Heart right ventricle (tissue), 16 donors: ENCODE results near the gene NEK4. TPM values are rescaled to one million over a fixed set of nuclear protein-coding genes. Genes with fewer than 3 reads are reported as not detected.

Experiments used
- ATAC-seq, 8 donors: fragments of 200-7000 bp; cut with Tn5 transposase; one replicate each; pipeline ENCODE4 v1.9.1; 2020; ENCODE audit warnings: mild to moderate bottlenecking in 8 of 8, moderate library complexity in 8 of 8, moderate number of reproducible peaks in 1 of 8
- DNase-seq, 2 donors: peaks; one replicate each; pipeline ENCODE4 v3.0.0-alpha.2; 2020
- H3K27ac ChIP-seq, 10 donors: fragments of 200-600 bp; sonication (generic) in 2 of 10; one replicate each; pipeline versions ENCODE4 v1.5.0 to v1.8.0; 2020 to 2022; ENCODE audit warnings: mild to moderate bottlenecking in 3 of 10
- H3K27me3 ChIP-seq, 7 donors: fragments of 200-600 bp; one replicate each; pipeline ENCODE4 v1.8.0; 2021 to 2022; ENCODE audit warnings: mild to moderate bottlenecking in 2 of 7
- H3K36me3 ChIP-seq, 9 donors: fragments of 200-600 bp; sonication (generic) in 1 of 9; one replicate each; pipeline versions ENCODE4 v1.5.0 to v1.8.0; 2020 to 2022; ENCODE audit warnings: mild to moderate bottlenecking in 2 of 9
- H3K4me1 ChIP-seq, 9 donors: fragments of 200-600 bp; sonication (generic) in 1 of 9; one replicate each; pipeline versions ENCODE4 v1.5.0 to v1.8.0; 2020 to 2022; ENCODE audit warnings: mild to moderate bottlenecking in 4 of 9
- H3K4me3 ChIP-seq, 10 donors: fragments of 200-600 bp; sonication (generic) in 2 of 10; one replicate each; pipeline versions ENCODE4 v1.5.0 to v1.8.0; 2020 to 2022; ENCODE audit warnings: mild to moderate bottlenecking in 7 of 10, moderate library complexity in 2 of 10
- H3K9me3 ChIP-seq, 11 donors: fragments of 200-600 bp in 10 of 11; sonication (generic) in 2 of 11; one replicate each; pipeline versions ENCODE4 v1.5.0 to v1.8.0; 2013 to 2022; ENCODE audit warnings: mild to moderate bottlenecking in 2 of 11, control low read depth in 1 of 11, moderate library complexity in 1 of 11
- WGBS, 2 donors: extraction: QIAGEN DNeasy Blood & Tissue Kit; methylation state at CpG; one replicate each; pipeline ENCODE4 v1.1.7; 2013; ENCODE audit warnings: inconsistent platforms in 1 of 2; 5-methylcytosine and 5-hydroxymethylcytosine counted together
- intact Hi-C, 10 donors: fragments of 100-400 bp; cut with DNase I; formaldehyde crosslinking; loops; one replicate each; pipeline versions ENCODE4 v1.11.1 to v1.14.2; 2022
- polyA plus RNA-seq, 2 donors: library from polyadenylated mRNA; stranded (reverse); fragments of 200-250 nt; gene quantifications; one replicate each; pipeline ENCODE4 v1.2.3, GENCODE V29; 2013
- total RNA-seq, 10 donors: library from RNA; stranded (reverse); fragmentation: NEBNext Ultra II Directional in 3 of 10; extraction: Animal tissue kit (Norgen Biotek cat#: 25700) in 3 of 10; gene quantifications; one replicate each; pipeline versions ENCODE4 v1.2.1 to v1.2.4, GENCODE V29; 2021 to 2023
- TF ChIP-seq, protein P1 (sequence below), 9 donors: fragments of 200-600 bp; sonication (generic) in 2 of 9; IDR thresholded peaks; one replicate each; pipeline versions ENCODE4 v1.5.0 to v1.8.0; 2021 to 2022; ENCODE audit warnings: antibody characterized with exemption in 9 of 9, mild to moderate bottlenecking in 5 of 9, moderate library complexity in 1 of 9
- donor health status: Arrhythmogenic right ventricular cardiomyopathy.
- donor health status: ischemic (EF 13 %, LVEDD 7.1; RV severe dilation, severe dysfunction).
- donor health status: healthy with polysubstance abuse.
- donor health status: DM: no; HTN: yes; CAD: no.
- donor health status: DM: no; HTN: no; CAD: no.
- donor health status: ischemic (EF 25% LVEDD 6.9; RV normal size, moderate dysfunction).
- donor health status: ischemic (EF 25% LVEDD 5.7; RV mildly dilated, moderate dysfunction).
- donor health status: healthy.
- donor health status: DM: yes; HTN: yes; CAD: no.
- donor health status: Ischemic cardiomyopathy.
- donor health status: ischemic (EF 35%, LVEDD 5.7; RV mildly dilated, moderate dysfunction).
- donor health status: nonischemic (EF 11% LVEDD 7.7; RV severe dilation, severe dysfunction).
- donor health status: DM: yes; HTN: yes; CAD: no.
- donor health status: PGD.
- donor health status: ischemic (EF 29% LVEDD 5.4; RV normal size, mild dysfunction).
- donor health status: nonischemic (EF 23%, LVEDD 6.1; RV moderate dilation, normal function).

NEK4 gene
- total and polyA plus RNA-seq, 12 donors: 4.6 to 21.4 (median 16.0) TPM

DNA sequence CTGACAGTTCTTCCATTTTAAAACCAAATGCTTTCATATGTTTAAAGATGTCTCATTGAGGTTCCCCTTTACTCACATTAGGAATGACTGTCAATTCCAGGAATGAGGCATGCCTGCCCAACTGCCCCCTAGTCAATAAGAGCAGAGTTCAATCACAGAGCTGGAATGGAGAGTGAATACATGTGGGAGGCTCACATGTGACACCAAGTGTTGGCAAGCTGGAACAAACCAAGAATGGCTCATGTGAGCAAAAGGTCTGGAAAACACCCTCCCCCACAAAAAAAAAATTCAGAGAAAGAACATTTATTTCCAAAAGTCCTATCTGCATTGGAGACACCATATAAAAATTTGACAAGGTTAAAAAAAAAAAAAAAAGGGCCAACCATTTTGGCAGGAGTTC, 88.7 kb downstream of the NEK4 start:
- peak in 1 of 2 donors; percentile 19 for DNase-seq
- Histone ChIP-seq H3K36me3 (peaks cover 0 to 51% (median 18%) of the 10 kb centered on the region in 9 donors), H3K4me1 (peaks cover 0 to 72% (median 61%) of the 10 kb centered on the region in 9 donors), H3K9me3 (no peaks in the 10 kb centered on the region), H3K27me3 (no peaks in the 10 kb centered on the region), H3K4me3 (peak overlapping the region in 1 of 10 donors; percentile 9), H3K27ac (peak overlapping the region in 7 of 10 donors; percentile 23 to 69 (median 46))
- TF ChIP-seq, protein P1, sequence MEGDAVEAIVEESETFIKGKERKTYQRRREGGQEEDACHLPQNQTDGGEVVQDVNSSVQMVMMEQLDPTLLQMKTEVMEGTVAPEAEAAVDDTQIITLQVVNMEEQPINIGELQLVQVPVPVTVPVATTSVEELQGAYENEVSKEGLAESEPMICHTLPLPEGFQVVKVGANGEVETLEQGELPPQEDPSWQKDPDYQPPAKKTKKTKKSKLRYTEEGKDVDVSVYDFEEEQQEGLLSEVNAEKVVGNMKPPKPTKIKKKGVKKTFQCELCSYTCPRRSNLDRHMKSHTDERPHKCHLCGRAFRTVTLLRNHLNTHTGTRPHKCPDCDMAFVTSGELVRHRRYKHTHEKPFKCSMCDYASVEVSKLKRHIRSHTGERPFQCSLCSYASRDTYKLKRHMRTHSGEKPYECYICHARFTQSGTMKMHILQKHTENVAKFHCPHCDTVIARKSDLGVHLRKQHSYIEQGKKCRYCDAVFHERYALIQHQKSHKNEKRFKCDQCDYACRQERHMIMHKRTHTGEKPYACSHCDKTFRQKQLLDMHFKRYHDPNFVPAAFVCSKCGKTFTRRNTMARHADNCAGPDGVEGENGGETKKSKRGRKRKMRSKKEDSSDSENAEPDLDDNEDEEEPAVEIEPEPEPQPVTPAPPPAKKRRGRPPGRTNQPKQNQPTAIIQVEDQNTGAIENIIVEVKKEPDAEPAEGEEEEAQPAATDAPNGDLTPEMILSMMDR (IDR thresholded peaks at IDR 0.05): peak in 3 of 9 donors; percentile 25 to 33 (median 30)
- intact Hi-C loops: loop anchor here in 6 of 10 donors (10.0 kb wide), 3 partner anchors 207 to 227 kb away; partner anchors contain the start of genes NISCH (in 3 of the 6) and TNNC1 (in 3 of the 6)
- ATAC-seq: peak in 4 of 8 donors; percentile 14 to 41 (median 30)

GRCh38 chr3:52681596-52681995, 89.1 kb downstream of the NEK4 start:
- ATAC-seq (no peak), DNase-seq (no peak)
- intact Hi-C loops: loop anchor here in 6 of 10 donors (10.0 kb wide), 3 partner anchors 207 to 227 kb away; partner anchors contain the start of genes NISCH (in 3 of the 6) and TNNC1 (in 3 of the 6)
- peak overlapping the region in 1 of 10 donors; percentile 9 for H3K4me3 ChIP-seq
- no peaks in the 10 kb centered on the region for H3K27me3 ChIP-seq
- H3K4me1 ChIP-seq: peaks cover 0 to 68% (median 57%) of the 10 kb centered on the region in 9 donors
- WGBS, 2 donors: 69 to 78% methylated on average over 3 of the region's 3 CpGs
- no peaks in the 10 kb centered on the region for H3K9me3 ChIP-seq
- peaks cover 0 to 53% (median 22%) of the 10 kb centered on the region in 9 donors for H3K36me3 ChIP-seq
- peak overlapping the region in 7 of 10 donors; percentile 23 to 69 (median 46) for H3K27ac ChIP-seq
- TF ChIP-seq, protein P1 (IDR thresholded peaks at IDR 0.05): no peak

DNA sequence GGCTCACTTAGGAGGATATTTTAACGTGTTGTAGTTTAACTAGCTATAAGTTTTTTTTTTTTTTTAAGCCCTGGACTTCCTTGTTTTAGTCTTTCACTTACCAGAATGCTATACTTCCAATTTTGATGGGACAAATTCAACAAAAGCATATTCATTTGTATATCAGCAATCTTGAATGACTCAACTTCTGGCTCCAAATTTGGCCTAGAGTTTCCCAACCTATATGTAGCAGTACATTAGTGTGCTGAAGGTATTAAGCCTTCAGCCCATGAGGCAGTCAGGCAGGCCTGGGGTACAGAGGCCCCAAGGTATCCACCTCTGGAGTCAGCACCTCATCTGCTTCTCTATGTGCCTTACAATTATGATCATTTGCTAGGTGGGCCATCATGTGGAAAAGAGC, 90.9 kb downstream of the NEK4 start:
- TF ChIP-seq, protein P1 (IDR thresholded peaks at IDR 0.05): no peak
- WGBS, 2 donors: 35 to 52% methylated on average over 1 of the region's 1 CpG
- Histone ChIP-seq H3K4me1 (peaks cover 0 to 62% (median 49%) of the 10 kb centered on the region in 9 donors), H3K36me3 (peaks cover 0 to 68% (median 34%) of the 10 kb centered on the region in 9 donors), H3K4me3 (no peak overlapping the region), H3K9me3 (no peaks in the 10 kb centered on the region), H3K27ac (peak overlapping the region in 3 of 10 donors; percentile 1 to 69 (median 14)), H3K27me3 (no peaks in the 10 kb centered on the region)
- no peak for ATAC-seq
- no peak for DNase-seq
- intact Hi-C loops: loop anchor here in 7 of 10 donors (10.0 kb wide), 3 partner anchors 205 to 225 kb away; partner anchors contain the start of genes NISCH (in 3 of the 7) and TNNC1 (in 3 of the 7)

- Histone ChIP-seq H3K27me3 (no peaks in the 10 kb centered on the region), H3K9me3 (no peaks in the 10 kb centered on the region), H3K4me1 (peaks cover 0 to 56% (median 42%) of the 10 kb centered on the region in 9 donors), H3K27ac (peak overlapping the region in 1 of 10 donors; percentile 14), H3K4me3 (no peak overlapping the region), H3K36me3 (peaks cover 0 to 74% (median 38%) of the 10 kb centered on the region in 9 donors)
- WGBS, 2 donors: 71 to 89% methylated on average over 3 of the region's 3 CpGs
- TF ChIP-seq, protein P1 (IDR thresholded peaks at IDR 0.05): no peak
- no peak for DNase-seq
- intact Hi-C loops: loop anchor here in 1 of 10 donors (10.0 kb wide), 1 partner anchor 214 kb away; no protein-coding TSS in a partner anchor
- no peak for ATAC-seq
Measured at GRCh38 chr3:52679199-52679538, 91.6 kb downstream of the NEK4 start.
